ENCODE data around the gene GPR183.
A peak's percentile ranks its signal among the peaks of the same experiment; 100 is the strongest.

Gene GPR183

GRCh38 chr13:99311137-99311536, 3.9 kb upstream of the GPR183 start:
- no peak for DNase-seq

- no peak for DNase-seq
Measured at GRCh38 chr13:99310382-99311031, 3.3 kb upstream of the GPR183 start.

GRCh38 chr13:99308471-99309087, 1.4 kb upstream of the GPR183 start:
- DNase-seq, result no peak

- peak in 1 of 4 experiments; percentile 15 for DNase-seq
Measured at GRCh38 chr13:99307648-99308339, 595 bp upstream of the GPR183 start.

GRCh38 chr13:99305566-99305965, 1.6 kb downstream of the GPR183 start:
- DNase-seq, result no peak

GRCh38 chr13:99305158-99305557, 2.0 kb downstream of the GPR183 start:
- no peak for DNase-seq

GRCh38 chr13:99304541-99304940, 2.7 kb downstream of the GPR183 start:
- DNase-seq, result no peak

- DNase-seq, result peak in 1 of 4 experiments; percentile 34
Measured at GRCh38 chr13:99303863-99304521, 3.2 kb downstream of the GPR183 start.

GRCh38 chr13:99302637-99303505, 4.3 kb downstream of the GPR183 start:
- DNase-seq, result no peak

- no peak for DNase-seq
Measured at GRCh38 chr13:99301913-99302636, 5.1 kb downstream of the GPR183 start.

GRCh38 chr13:99301056-99301838, 6.0 kb downstream of the GPR183 start:
- DNase-seq, result no peak

- no peak for DNase-seq
Measured at GRCh38 chr13:99299920-99300341, 7.3 kb downstream of the GPR183 start.

- DNase-seq, result no peak
Measured at GRCh38 chr13:99299256-99299919, 7.8 kb downstream of the GPR183 start.

GRCh38 chr13:99298056-99298455, 9.1 kb downstream of the GPR183 start:
- DNase-seq, result no peak

GRCh38 chr13:99297331-99297730, 9.9 kb downstream of the GPR183 start:
- DNase-seq, result no peak

GRCh38 chr13:99296398-99296797, 10.8 kb downstream of the GPR183 start:
- no peak for DNase-seq

GRCh38 chr13:99295488-99296252, 11.5 kb downstream of the GPR183 start:
- DNase-seq, result no peak

GRCh38 chr13:99294958-99295357, 12.2 kb downstream of the GPR183 start:
- DNase-seq, result no peak

- DNase-seq, result no peak
Measured at GRCh38 chr13:99294198-99294597, 13.0 kb downstream of the GPR183 start.

GRCh38 chr13:99293178-99293577, 14.0 kb downstream of the GPR183 start:
- DNase-seq, result no peak
